GM19238 (cell line): ENCODE results near the gene TBC1D22B.
A peak's percentile ranks its signal among the peaks of the same experiment; 100 is the strongest.

ENCODE experiments used
- DNase-seq: peaks from one replicate; pipeline ENCODE4 v3.0.0; 2011; ENCODE audit warnings: low spot score; ENCODE audit not compliant: insufficient read length

TBC1D22B gene

DNA sequence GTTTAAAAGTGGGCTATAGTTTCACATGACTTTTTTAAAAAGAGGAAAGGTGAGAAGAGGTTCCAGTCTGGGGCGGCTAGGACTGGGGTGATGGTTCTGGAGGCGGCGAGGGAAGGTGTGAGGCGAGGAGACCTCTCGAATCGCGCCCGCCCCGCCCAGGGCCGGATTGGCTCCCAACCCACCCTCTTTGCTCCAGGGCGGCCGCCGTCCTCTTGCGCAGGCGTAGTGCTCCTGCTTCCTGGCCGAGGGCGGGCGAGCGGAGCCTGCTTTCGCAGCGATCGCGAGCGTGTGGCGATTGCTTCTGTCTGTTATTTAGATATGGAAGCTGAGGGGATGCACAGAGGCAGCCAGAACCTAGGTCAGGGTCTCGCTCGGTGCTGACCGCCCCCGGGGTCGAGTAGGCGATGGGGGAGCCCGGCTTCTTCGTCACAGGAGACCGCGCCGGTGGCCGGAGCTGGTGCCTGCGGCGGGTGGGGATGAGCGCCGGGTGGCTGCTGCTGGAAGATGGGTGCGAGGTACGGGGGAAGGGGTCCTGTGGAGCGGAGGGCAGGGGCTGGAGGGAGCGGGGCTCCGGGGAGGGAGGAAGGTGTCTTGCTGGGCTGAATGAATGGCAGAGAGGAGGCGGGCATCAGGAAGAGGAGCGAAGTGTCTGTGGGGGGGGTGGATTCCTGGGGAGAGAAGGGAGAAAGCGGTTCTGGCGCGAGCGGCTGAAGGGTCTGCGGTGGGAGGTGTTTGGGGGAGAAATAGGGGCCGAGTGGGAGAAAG is 96.4 kb downstream of the TBC1D22B start, which contains the start of gene RNF8:
Gene RNF8, plus strand, starts transcription at position 223 of the 765 bp plus-strand sequence. Its CDS starts 182 bp downstream, at position 405.
- peak; percentile 97 for DNase-seq

DNA sequence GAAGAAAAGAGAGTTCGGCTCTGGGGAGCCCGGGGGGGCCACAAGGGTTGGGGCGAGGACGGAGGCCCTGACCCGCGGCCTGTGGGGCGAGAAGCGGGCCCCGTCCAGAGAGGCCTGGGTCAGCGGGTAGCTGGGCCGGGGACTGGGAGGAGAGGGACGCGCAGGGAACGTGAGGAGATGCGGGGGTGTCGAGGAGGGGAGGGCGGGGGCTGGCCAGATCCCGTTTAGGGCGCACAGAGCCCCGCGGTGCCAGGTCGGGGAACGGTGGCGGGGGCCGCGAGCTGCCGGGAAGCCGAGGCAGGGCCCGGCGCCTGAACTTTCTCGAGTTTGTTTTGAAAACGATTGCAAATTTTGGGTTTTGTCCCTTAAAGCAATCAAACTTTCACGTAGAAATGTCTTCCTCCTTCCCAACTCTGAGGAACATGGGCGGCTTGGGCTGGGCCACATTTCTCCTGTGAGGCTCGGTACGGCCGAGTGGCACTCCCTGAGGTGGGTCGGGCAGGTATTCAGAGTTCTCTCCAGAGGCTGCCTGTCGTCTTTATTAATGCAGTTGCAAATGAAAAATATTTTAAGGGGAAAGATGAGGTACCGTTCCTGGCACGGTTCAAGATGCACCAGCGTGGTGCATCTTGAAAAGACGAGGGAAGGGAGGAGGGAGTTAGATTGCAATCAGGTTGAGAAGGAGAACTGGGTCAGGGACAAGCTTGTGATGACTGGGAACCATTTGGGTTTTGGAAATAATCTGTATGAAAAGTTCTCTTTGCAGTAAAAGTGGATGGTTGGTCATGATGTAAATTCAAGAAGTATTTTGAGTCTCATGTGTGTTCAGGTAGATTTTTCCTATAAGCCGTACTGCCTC is 97.2 kb downstream of the TBC1D22B start:
- no peak for DNase-seq

DNA sequence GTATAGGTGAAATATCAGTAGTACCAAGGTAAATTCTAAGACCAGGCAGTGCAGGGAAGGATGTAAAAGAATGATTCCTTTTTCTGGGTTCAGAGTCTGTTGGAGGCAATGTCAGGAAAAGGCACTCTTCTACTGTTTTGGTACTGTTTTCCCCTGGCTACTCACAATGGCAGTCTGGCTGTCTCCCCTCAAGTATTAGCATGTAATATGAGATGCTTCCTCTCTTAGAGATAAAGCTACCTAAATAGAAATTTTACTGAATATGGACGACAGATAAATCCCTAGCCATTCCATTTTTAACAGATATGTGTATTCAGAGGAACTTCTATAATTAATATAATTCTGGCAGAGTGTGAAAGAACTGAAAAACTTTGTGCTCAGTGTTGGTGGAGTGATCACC is 99.7 kb downstream of the TBC1D22B start:
- no peak for DNase-seq

DNA sequence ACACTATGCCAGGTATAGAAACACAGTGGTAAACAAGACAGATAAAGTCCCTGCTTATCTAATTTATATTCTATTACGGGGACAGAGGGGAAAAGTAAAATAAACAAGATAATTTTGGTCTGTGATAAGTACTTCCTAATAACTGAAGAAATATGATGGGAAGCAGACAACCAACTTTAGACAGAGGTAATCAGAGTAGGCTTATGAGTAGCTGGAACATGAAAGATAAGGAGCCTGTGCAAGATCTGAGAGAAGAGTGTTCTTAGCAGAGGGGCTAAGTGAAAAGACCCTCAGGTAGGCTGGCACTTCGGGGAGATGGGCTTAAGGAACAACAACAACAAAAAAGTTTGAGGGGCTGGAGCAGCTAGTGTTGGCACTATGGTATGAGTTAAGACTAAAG is 100.3 kb downstream of the TBC1D22B start:
- no peak for DNase-seq

DNA sequence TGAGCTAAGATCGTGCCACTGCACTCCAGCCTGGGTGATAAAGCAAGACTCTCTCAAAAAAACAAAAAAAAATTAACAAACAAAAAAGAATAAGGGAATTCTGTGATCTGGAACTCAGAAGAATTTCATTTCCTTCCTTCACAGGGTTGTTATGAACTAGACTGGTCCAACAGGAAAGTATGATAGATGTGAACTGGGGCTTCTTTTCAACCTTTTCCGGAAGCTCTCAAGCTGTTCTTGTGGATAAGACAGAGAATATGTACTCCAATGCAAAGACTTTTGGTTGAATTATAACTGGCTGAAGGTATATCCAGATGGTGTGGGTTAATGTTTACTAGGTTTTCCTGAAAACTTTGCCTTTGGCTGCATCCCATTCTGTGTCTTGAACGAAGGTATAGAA is 101.5 kb downstream of the TBC1D22B start:
- no peak for DNase-seq

- DNase-seq: no peak
Observed at GRCh38 chr6:37362101-37362828, 104.7 kb downstream of the TBC1D22B start.

DNA sequence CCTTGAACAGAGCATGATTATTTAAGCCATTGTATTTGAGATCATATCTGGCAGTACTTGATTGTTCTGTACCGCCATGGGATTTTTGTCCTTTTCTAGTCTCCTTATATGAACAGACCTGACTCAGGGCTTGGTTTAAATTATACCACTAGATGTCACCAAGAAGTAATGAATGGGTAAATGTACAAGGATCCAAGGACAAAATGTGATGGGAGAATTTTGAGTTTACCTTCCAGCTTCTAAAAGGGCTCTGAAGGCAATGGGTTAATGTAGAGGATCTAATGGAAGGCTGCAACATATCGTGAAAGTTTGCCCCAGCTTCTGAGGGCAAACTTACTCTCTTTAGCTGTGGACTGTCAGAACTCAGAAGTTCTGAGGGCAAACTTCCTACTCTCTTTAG is 108.2 kb downstream of the TBC1D22B start:
- DNase-seq: no peak

DNA sequence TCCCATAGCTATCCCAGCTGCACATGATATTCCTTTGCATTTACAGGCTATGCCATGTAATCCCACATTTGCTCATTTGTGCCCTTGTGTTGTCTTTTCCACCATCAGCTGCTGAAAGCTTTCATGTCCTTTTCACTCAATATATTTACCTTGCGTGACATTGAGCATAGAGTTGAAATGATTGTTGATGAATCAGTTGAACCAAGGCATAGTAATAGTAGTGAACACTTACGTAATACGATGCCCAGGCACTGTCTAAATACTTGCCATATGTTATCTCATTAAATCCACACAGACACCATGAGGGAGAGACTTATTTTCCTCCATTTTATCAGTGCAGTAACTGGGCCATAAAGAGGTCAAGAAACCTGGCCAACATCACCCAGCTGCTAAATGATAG is 109.3 kb downstream of the TBC1D22B start:
- no peak for DNase-seq

DNA sequence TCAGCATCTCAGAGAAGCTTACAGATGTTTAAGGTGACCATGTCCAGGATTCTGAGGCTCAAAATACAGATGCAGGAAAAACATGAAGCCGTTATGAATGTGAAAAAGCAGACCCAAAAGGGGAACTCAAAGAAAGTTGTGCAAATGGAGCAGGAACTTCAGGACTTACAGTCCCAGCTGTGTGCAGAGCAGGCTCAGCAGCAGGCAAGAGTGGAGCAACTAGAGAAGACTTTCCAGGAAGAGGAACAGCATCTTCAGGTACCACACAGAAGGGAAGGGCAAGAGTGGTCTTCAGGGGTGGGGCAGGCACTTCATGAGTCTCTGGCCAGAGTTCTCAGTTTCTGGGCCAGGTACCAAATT is 111.4 kb downstream of the TBC1D22B start:
- DNase-seq: no peak

DNA sequence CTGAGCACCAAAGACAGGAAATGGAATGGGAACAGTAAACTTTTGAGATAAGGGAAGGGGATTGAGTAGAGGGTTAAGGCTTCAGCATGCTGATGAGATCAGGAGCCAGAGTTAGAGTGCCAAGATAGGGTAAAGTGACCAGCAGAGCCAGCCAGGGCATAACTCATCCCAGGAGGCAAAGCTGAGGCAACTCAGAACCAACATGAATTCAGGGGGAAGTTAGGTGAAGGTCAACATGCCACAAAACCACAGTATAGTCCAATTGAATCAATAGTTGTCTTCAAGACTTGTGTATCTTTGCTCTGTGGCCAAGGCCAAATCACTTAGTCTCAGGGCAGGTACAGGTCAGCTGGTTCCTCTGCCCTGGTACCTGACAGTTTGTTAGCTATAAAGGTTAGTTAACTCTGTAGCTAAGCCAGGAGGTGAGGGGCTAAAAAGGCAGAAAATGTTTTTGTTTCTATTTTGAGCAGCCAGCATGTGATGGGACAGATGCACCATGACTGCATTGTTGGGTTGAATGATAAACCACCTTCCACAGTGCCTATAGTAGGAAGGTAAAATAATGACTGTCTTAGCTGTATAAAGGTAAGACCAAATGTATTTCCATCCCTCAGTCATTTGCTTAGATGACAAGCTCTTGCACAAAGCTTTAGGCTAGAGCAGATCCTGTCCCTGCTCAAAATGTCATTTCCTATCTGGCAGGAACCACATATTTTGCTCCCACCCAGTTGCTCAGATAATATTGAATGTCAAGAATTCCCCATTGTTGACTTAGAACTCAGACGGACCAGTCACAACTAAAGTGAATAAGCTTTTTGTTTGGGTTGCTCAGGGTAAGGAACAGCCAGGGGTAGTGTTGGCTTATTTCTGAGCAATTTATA is 112.0 kb downstream of the TBC1D22B start:
- DNase-seq: no peak

- no peak for DNase-seq
Observed at GRCh38 chr6:37371154-37372083, 113.8 kb downstream of the TBC1D22B start.

DNA sequence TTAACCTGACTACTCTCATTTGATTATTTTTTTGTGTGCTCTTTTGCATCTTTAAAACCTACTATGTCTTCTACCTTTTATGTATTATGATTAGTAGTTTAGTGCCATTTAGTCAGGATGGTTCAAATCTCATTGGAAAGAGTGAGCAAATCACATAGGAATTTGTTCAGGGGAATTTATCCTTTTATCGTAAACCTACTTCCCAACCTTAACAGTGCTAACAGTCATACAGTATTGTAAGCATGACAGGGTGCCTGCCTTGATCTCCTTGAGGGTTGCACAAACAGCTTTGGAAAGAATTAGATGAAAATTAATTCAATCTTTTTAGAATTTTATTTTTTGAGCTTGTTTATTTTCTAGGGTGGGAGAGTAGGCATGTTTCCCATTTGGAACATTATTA is 114.5 kb downstream of the TBC1D22B start:
- no peak for DNase-seq

GRCh38 chr6:37373822-37374471 is 116.4 kb downstream of the TBC1D22B start:
- DNase-seq: no peak

- DNase-seq: no peak
Observed at GRCh38 chr6:37375376-37375775, 117.8 kb downstream of the TBC1D22B start.

DNA sequence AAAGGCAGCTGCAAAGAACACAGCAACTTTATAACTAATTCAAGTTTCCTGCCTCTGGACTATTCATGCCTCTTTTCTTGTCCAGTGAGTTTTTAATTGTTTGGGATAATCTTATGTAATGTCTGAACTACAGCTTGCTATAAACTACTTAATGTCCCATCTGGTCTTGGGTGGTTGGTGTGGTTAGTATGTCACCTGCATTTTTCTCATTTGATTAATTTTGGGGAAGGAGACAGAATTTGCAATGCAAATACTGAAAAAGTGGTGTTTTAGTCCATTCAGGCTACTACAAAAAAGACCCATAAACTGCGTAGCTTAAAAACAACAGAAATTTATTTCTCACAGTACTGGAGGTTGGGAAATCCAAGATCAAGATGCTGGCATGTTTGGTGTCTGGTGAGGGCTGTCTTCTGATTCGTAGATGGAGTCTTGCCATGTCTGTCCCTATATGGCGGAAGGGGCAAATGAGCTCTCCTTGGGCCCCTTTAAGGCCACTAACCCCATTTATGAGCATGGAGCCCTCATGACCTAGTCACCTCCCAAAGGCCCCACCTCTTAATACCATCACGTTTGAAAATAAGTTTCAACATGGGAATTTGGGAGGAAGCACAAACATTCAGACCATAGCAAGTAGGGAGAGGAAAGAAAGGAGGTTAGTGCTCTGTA is 118.6 kb downstream of the TBC1D22B start:
- no peak for DNase-seq

DNA sequence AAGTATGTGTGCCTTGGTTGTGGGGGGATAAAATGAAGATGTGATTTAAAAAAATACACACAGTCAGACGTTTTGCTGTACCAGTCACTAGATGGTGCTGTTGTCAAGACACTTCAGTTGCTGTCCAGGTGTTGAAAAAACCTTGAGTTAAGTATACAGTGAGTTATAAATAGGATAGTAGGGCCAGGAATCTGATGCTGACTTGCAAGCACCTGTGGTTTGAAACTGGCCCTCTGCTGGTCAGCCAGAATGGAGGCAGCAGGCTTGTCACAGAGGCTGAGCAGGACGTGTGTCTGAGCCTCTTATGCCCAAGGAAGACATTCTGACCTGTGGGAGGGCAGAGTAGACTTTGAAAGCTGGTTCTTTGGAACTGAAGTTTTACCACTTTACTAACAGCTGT is 124.0 kb downstream of the TBC1D22B start:
- DNase-seq: peak; percentile 36
